Measurements from ENCODE around the gene ZNF664. TPM values are rescaled to one million over a fixed set of nuclear protein-coding genes. Genes with fewer than 3 reads are reported as not detected.

Gene ZNF664
- total RNA-seq, 1 donor from 2014 or later, result 67.6 TPM

DNA sequence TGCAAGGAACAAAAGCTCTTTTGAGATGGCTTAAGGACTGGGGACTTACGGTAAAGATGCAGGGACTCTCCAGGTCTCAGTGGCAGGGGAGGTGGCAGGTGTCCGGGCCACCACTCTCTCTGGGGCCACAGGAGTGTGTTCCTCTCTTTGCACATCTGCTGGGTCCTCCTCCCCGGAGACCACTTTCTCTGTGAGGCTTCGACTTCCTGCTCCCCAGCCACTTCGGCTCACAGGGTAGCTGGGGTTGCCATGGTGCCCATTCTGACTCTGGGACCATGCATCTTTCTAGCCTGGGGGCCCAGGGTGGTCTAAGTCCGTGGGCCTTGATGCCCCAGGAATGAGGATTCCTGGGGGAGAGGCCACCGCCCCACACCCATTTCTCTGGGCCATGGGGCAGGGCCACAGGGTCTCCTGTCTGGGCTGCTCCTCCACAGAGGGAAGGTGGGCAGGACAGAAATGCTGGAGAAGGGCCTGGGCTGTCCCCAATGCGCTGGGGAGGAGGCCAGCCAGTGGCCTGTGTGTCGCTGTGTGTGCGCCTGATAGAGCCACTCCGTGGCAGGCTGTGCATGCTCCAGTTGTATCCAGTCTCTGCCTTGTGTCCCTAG lies 38.9 kb upstream of the ZNF664 start:
- Histone ChIP-seq H3K79me2 (ENCODE audit: insufficient read depth, low read length) (no peaks in the 10 kb centered on the region), H3K4me2 (ENCODE audit: low read length) (no peak overlapping the region), H2AFZ (ENCODE audit: low read depth, low read length) (no peak overlapping the region), H3K36me3 (ENCODE audit: insufficient read depth, low read length) (peaks cover 2% of the 10 kb centered on the region), H4K20me1 (ENCODE audit: insufficient read depth, low read length) (no peaks in the 10 kb centered on the region), H3K27ac (ENCODE audit: low read depth, low read length) (no peak overlapping the region), H3K9me3 (ENCODE audit: insufficient read depth, low read depth, low read length) (no peaks in the 10 kb centered on the region), H3K27me3 (ENCODE audit: insufficient read depth, low read length) (no peaks in the 10 kb centered on the region), H3K4me3 (ENCODE audit: insufficient read depth, low read depth, low read length) (no peak overlapping the region), H3K4me1 (ENCODE audit: insufficient read depth, low read length) (peaks cover 6% of the 10 kb centered on the region), H3K9ac (ENCODE audit: low read length) (no peak overlapping the region)
- Mint-ChIP-seq H3K4me3 (ENCODE audit: unreplicated experiment) (no peak overlapping the region), H3K9me3 (ENCODE audit: unreplicated experiment) (peaks cover 8% of the 10 kb centered on the region), H3K27me3 (ENCODE audit: low read depth, unreplicated experiment) (peaks cover 9% of the 10 kb centered on the region), H3K36me3 (ENCODE audit: low read depth, unreplicated experiment) (peaks cover 28% of the 10 kb centered on the region), H3K27ac (ENCODE audit: unreplicated experiment) (no peak overlapping the region), H3K4me1 (ENCODE audit: low read depth, unreplicated experiment) (peaks cover 19% of the 10 kb centered on the region)
- FAIRE-seq (no peak), DNase-seq (ENCODE audit: low read depth) (no peak)
- TF ChIP-seq EZH2 (IDR thresholded peaks at IDR 0.05; ENCODE audit: insufficient read depth, low read length) (no peak), CTCF (IDR thresholded peaks at IDR 0.05; ENCODE audit: insufficient read depth, low read depth, low read length) (no peak)

DNA sequence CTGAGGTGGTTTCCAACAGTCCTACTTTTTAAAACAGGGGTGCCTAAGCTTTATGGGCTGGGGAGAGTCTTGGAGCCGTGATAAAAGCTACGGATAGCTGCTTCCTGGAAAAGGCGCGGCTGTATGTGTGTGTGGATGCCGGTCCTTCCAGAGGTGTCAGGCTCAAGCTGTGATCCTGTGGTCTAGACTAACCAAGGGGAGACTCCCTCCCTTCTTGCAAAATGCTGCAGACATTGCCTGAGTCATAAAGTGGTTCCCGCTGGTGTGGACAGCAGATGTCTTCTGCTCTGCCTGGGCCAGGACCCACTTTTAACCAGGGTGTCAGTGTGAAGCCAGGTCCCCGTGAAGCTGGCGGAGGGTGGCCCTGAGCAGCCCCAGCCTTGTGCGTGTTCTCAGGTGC lies 38.2 kb upstream of the ZNF664 start:
- Histone ChIP-seq H3K4me2 (ENCODE audit: low read length) (no peak overlapping the region), H3K36me3 (ENCODE audit: insufficient read depth, low read length) (peaks cover 2% of the 10 kb centered on the region), H3K4me3 (ENCODE audit: insufficient read depth, low read depth, low read length) (no peak overlapping the region), H2AFZ (ENCODE audit: low read depth, low read length) (no peak overlapping the region), H3K79me2 (ENCODE audit: insufficient read depth, low read length) (no peaks in the 10 kb centered on the region), H3K27me3 (ENCODE audit: insufficient read depth, low read length) (no peaks in the 10 kb centered on the region), H3K27ac (ENCODE audit: low read depth, low read length) (no peak overlapping the region), H3K9me3 (ENCODE audit: insufficient read depth, low read depth, low read length) (no peaks in the 10 kb centered on the region), H3K9ac (ENCODE audit: low read length) (no peak overlapping the region), H4K20me1 (ENCODE audit: insufficient read depth, low read length) (no peaks in the 10 kb centered on the region), H3K4me1 (ENCODE audit: insufficient read depth, low read length) (peaks cover 6% of the 10 kb centered on the region)
- H3K9me3 Mint-ChIP-seq (ENCODE audit: unreplicated experiment), result peaks cover 8% of the 10 kb centered on the region
- no peak for FAIRE-seq
- H3K4me3 Mint-ChIP-seq (ENCODE audit: unreplicated experiment), result no peak overlapping the region
- H3K27me3 Mint-ChIP-seq (ENCODE audit: low read depth, unreplicated experiment), result peaks cover 8% of the 10 kb centered on the region
- H3K36me3 Mint-ChIP-seq (ENCODE audit: low read depth, unreplicated experiment), result peaks cover 28% of the 10 kb centered on the region
- peaks cover 19% of the 10 kb centered on the region for H3K4me1 Mint-ChIP-seq (ENCODE audit: low read depth, unreplicated experiment)
- peak overlapping the region; percentile 77 for H3K27ac Mint-ChIP-seq (ENCODE audit: unreplicated experiment)
- no peak for TF ChIP-seq EZH2 (IDR thresholded peaks at IDR 0.05; ENCODE audit: insufficient read depth, low read length)
- TF ChIP-seq CTCF (IDR thresholded peaks at IDR 0.05; ENCODE audit: insufficient read depth, low read depth, low read length), result no peak
- DNase-seq (ENCODE audit: low read depth), result peak; percentile 56

DNA sequence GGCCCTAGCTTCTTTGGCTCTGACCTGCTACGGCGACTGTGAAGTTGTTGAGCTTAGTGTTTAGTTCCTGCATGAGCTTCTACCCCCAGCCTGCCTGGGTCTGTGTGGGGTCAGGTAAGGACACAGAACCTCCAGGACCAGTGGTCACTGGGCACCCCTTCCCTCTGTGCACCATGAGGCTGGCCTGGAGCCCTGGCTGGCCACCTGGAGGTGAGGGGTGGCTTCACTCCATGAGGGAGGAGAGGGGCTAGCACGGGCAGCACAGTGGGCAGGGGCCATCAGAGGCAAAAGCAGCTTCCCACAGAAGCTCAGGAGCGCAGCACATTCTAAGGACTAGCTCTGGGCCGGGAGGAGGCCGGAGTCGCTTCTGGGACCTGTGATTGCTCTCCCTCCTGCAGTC lies 37.1 kb upstream of the ZNF664 start:
- peaks cover 2% of the 10 kb centered on the region for H3K36me3 ChIP-seq (ENCODE audit: insufficient read depth, low read length)
- H3K4me3 Mint-ChIP-seq (ENCODE audit: unreplicated experiment), result no peak overlapping the region
- no peak overlapping the region for H3K27ac Mint-ChIP-seq (ENCODE audit: unreplicated experiment)
- TF ChIP-seq CTCF (IDR thresholded peaks at IDR 0.05; ENCODE audit: insufficient read depth, low read depth, low read length), result no peak
- TF ChIP-seq EZH2 (IDR thresholded peaks at IDR 0.05; ENCODE audit: insufficient read depth, low read length), result no peak
- no peaks in the 10 kb centered on the region for H3K9me3 ChIP-seq (ENCODE audit: insufficient read depth, low read depth, low read length)
- no peak overlapping the region for H2AFZ ChIP-seq (ENCODE audit: low read depth, low read length)
- peaks cover 8% of the 10 kb centered on the region for H3K27me3 Mint-ChIP-seq (ENCODE audit: low read depth, unreplicated experiment)
- peaks cover 6% of the 10 kb centered on the region for H3K4me1 ChIP-seq (ENCODE audit: insufficient read depth, low read length)
- H3K4me2 ChIP-seq (ENCODE audit: low read length), result no peak overlapping the region
- no peaks in the 10 kb centered on the region for H3K79me2 ChIP-seq (ENCODE audit: insufficient read depth, low read length)
- H3K27me3 ChIP-seq (ENCODE audit: insufficient read depth, low read length), result no peaks in the 10 kb centered on the region
- FAIRE-seq (no peak), DNase-seq (ENCODE audit: low read depth) (no peak)
- peaks cover 37% of the 10 kb centered on the region for H3K36me3 Mint-ChIP-seq (ENCODE audit: low read depth, unreplicated experiment)
- H3K4me1 Mint-ChIP-seq (ENCODE audit: low read depth, unreplicated experiment), result peaks cover 19% of the 10 kb centered on the region
- no peak overlapping the region for H3K9ac ChIP-seq (ENCODE audit: low read length)
- no peaks in the 10 kb centered on the region for H4K20me1 ChIP-seq (ENCODE audit: insufficient read depth, low read length)
- no peak overlapping the region for H3K27ac ChIP-seq (ENCODE audit: low read depth, low read length)
- peaks cover 5% of the 10 kb centered on the region for H3K9me3 Mint-ChIP-seq (ENCODE audit: unreplicated experiment)
- no peak overlapping the region for H3K4me3 ChIP-seq (ENCODE audit: insufficient read depth, low read depth, low read length)

Data from astrocyte (in vitro differentiated cells and primary cell).